DMS53 (cell line): ENCODE measurements around the gene PCDHB7.
"Not testable (repeated sequence)": the region's sequence is repeated elsewhere in the genome, so short reads cannot be mapped to it uniquely, and the experiment has no call there.

Source experiments
- DNase-seq: peaks from one replicate; lab custom pipeline; 2025; lab: John Stamatoyannopoulos, UW

PCDHB7 gene

DNA sequence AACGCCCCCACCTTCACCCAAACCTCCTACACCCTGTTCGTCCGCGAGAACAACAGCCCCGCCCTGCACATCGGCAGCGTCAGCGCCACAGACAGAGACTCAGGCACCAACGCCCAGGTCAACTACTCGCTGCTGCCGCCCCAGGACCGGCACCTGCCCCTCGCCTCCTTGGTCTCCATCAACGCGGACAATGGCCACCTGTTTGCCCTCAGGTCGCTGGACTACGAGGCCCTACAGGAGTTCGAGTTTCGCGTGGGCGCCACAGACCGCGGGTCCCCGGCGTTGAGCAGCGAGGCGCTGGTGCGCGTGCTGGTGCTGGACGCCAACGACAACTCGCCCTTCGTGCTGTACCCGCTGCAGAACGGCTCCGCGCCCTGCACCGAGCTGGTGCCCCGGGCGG is 52.4 kb downstream of the PCDHB7 start:
- DNase-seq: not testable (repeated sequence)

DNA sequence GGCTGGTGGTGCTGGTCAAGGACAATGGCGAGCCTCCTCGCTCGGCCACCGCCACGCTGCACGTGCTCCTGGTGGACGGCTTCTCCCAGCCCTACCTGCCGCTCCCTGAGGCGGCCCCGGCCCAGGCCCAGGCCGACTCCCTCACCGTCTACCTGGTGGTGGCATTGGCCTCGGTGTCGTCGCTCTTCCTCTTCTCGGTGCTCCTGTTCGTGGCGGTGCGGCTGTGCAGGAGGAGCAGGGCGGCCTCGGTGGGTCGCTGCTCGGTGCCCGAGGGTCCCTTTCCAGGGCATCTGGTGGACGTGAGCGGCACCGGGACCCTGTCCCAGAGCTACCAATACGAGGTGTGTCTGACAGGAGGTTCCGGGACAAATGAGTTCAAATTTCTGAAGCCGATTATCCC is 53.0 kb downstream of the PCDHB7 start:
- DNase-seq: not testable (repeated sequence)
